NCI-H510A treated with DMSO at 0.1 percent for 48 hours (cell line): ENCODE measurements around the gene KIFC1.
"Not testable (repeated sequence)": the region's sequence is repeated elsewhere in the genome, so short reads cannot be mapped to it uniquely, and the experiment has no call there.

Experiments used
- DNase-seq: peaks from one replicate; lab custom pipeline; 2025; lab: John Stamatoyannopoulos, UW

The KIFC1 gene

GRCh38 chr6:33375143-33375671, 16.4 kb upstream of the KIFC1 start:
- no peak for DNase-seq

- no peak for DNase-seq
Measured at GRCh38 chr6:33377171-33377570, 14.5 kb upstream of the KIFC1 start.

- DNase-seq, result not testable (repeated sequence)
Measured at GRCh38 chr6:33379184-33379583, 12.4 kb upstream of the KIFC1 start.

- no peak for DNase-seq
Measured at GRCh38 chr6:33380272-33380981, 11.2 kb upstream of the KIFC1 start.

- DNase-seq, result no peak
Measured at GRCh38 chr6:33383427-33384185, 8.0 kb upstream of the KIFC1 start.

GRCh38 chr6:33384581-33385020, 7.0 kb upstream of the KIFC1 start:
- no peak for DNase-seq

GRCh38 chr6:33390173-33390572, 1.4 kb upstream of the KIFC1 start:
- no peak for DNase-seq

GRCh38 chr6:33390767-33391277, 801 bp upstream of the KIFC1 start:
- no peak for DNase-seq

GRCh38 chr6:33391922-33392594, 435 bp downstream of the KIFC1 start:
- peak; percentile 38 for DNase-seq

- DNase-seq, result no peak
Measured at GRCh38 chr6:33392595-33392948, 949 bp downstream of the KIFC1 start.

GRCh38 chr6:33392979-33393378, 1.4 kb downstream of the KIFC1 start:
- DNase-seq, result no peak

GRCh38 chr6:33397541-33397940, 5.9 kb downstream of the KIFC1 start:
- no peak for DNase-seq

- DNase-seq, result not testable (repeated sequence)
Measured at GRCh38 chr6:33398601-33399000, 7.0 kb downstream of the KIFC1 start.

GRCh38 chr6:33399881-33400280, 8.3 kb downstream of the KIFC1 start:
- not testable (repeated sequence) for DNase-seq

- no peak for DNase-seq
Measured at GRCh38 chr6:33404884-33405283, 13.3 kb downstream of the KIFC1 start.

- DNase-seq, result no peak
Measured at GRCh38 chr6:33405386-33405940, 13.8 kb downstream of the KIFC1 start.

- no peak for DNase-seq
Measured at GRCh38 chr6:33406126-33406525, 14.5 kb downstream of the KIFC1 start.

GRCh38 chr6:33407132-33407718, 15.6 kb downstream of the KIFC1 start:
- DNase-seq, result peak; percentile 29

- DNase-seq, result peak; percentile 99
Measured at GRCh38 chr6:33410050-33410710, 18.6 kb downstream of the KIFC1 start.

GRCh38 chr6:33410711-33411631, 19.3 kb downstream of the KIFC1 start, which contains the start of gene PHF1:
Gene PHF1 (plus strand): TSS chr6:33411014. CDS start chr6:33412264, 1,250 bp downstream.
- DNase-seq, result no peak
